Ovary (tissue), 9 donors: ENCODE measurements around the gene TRPV3. TPM values are rescaled to one million over a fixed set of nuclear protein-coding genes. Genes with fewer than 3 reads are reported as not detected.

Experiments used
- DNase-seq, 5 donors: peaks; one replicate each; pipeline ENCODE4 v3.0.0-alpha.2; 2019 to 2020
- H3K27ac ChIP-seq, 2 donors: fragments of 200-600 bp; one replicate each; pipeline versions ENCODE4 v1.5.1 to v1.8.0; 2019 to 2022
- H3K27me3 ChIP-seq: fragments of 200-600 bp; one replicate; pipeline ENCODE4 v1.8.0; 2022
- H3K36me3 ChIP-seq: fragments of 200-600 bp; sonication (generic); one replicate; pipeline ENCODE4 v1.5.1; 2019
- H3K4me1 ChIP-seq: one replicate; pipeline ENCODE4 v1.8.1; 2013; ENCODE audit warnings: mild to moderate bottlenecking, moderate library complexity; ENCODE audit not compliant: insufficient read depth
- H3K4me3 ChIP-seq: fragments of 200-600 bp; sonication (generic); one replicate; pipeline ENCODE4 v1.5.1; 2017
- H3K9me3 ChIP-seq, 2 donors: fragments of 200-600 bp in 1 of 2; sonication (generic) in 1 of 2; one replicate each; pipeline versions ENCODE4 v1.5.1 to v1.8.1; 2013 to 2019; ENCODE audit warnings: mild to moderate bottlenecking in 1 of 2, moderate library complexity in 1 of 2
- CTCF ChIP-seq, 3 donors: fragments of 450-650 bp in 2 of 3; fragments of 200-600 bp in 1 of 3; IDR thresholded peaks; one replicate each; pipeline versions ENCODE4 v1.5.1 to v1.8.0; 2016 to 2022; ENCODE audit warnings: antibody characterized with exemption in 3 of 3, mild to moderate bottlenecking in 1 of 3
- EP300 ChIP-seq: sonication (generic); formaldehyde crosslinking; IDR thresholded peaks from one replicate; pipeline ENCODE4 v1.6.1; 2017; ENCODE audit warnings: antibody characterized with exemption
- POLR2A ChIP-seq: fragments of 450-650 bp; IDR thresholded peaks from one replicate; pipeline ENCODE4 v1.6.1; 2017; ENCODE audit warnings: antibody characterized with exemption, mild to moderate bottlenecking, moderate library complexity
- WGBS, 3 donors: extraction: QIAGEN DNeasy Blood & Tissue Kit in 1 of 3; methylation state at CpG; one replicate each; pipeline versions ENCODE4 v1.1.5 to v1.1.7; 2013 to 2017; 5-methylcytosine and 5-hydroxymethylcytosine counted together
- intact Hi-C, 4 donors: fragments of 100-400 bp; cut with DNase I; formaldehyde crosslinking; loops; one replicate each; pipeline versions ENCODE4 v1.11.0 to v1.15.1; 2022 to 2023
- polyA plus RNA-seq, 2 donors: library from polyadenylated mRNA; stranded (reverse); fragments of 200-250 nt in 1 of 2; fragments of 350-450 nt in 1 of 2; fragmentation: Illumina TruSeq in 1 of 2; extraction: RNeasy Lipid Tissue Mini Kit (QIAGEN cat#74804) in 1 of 2; gene quantifications; one replicate each; pipeline ENCODE4 v1.2.3, GENCODE V29; 2013 to 2014
- total RNA-seq, 7 donors: library from RNA; depleted of rRNA in 2 of 7; stranded (reverse); fragments of >200 nt in 2 of 7; fragmentation: NEBNext Ultra II Directional in 3 of 7; extraction: Animal tissue kit (Norgen Biotek cat#: 25700) in 3 of 7; gene quantifications; one replicate each; pipeline versions ENCODE4 v1.1.0 to v1.2.4, GENCODE V29; 2016 to 2023
- donor health status: DM: no; HTN: no; CAD: no; lungs with moderate emphysema.
- donor health status: DM: no; HTN: no; CAD: no.
- donor health status: Bipolar disorder and iron deficiency.
- donor health status: DM: yes; HTN: yes; CAD: no.
- donor health status: DM: no; HTN: no; CAD: no.
- donor health status: DM: yes; HTN: yes; CAD: no.

Gene TRPV3
- total and polyA plus RNA-seq, 9 donors: 0.12 to 5.8 (median 1.9) TPM

GRCh38 chr17:3547628-3548027 lies 10.0 kb downstream of the TRPV3 start:
- Histone ChIP-seq H3K27ac (no peak overlapping the region), H3K4me3 (no peak overlapping the region), H3K9me3 (no peaks in the 10 kb centered on the region), H3K36me3 (no peaks in the 10 kb centered on the region), H3K27me3 (no peaks in the 10 kb centered on the region), H3K4me1 (no peaks in the 10 kb centered on the region)
- intact Hi-C loops: no loop called here
- WGBS, 3 donors: 72 to 81% (median 73%) methylated on average over 6 to 11 of the region's 11 CpGs
- no peak for DNase-seq
- TF ChIP-seq POLR2A (no peak), EP300 (no peak), CTCF (IDR thresholded peaks at IDR 0.05) (no peak)

- no peaks in the 10 kb centered on the region for H3K4me1 ChIP-seq
- H3K27me3 ChIP-seq: no peaks in the 10 kb centered on the region
- DNase-seq: no peak
- no peak for TF ChIP-seq EP300
- TF ChIP-seq POLR2A: no peak
- no peak for TF ChIP-seq CTCF (IDR thresholded peaks at IDR 0.05)
- no peak overlapping the region for H3K27ac ChIP-seq
- no peak overlapping the region for H3K4me3 ChIP-seq
- no peaks in the 10 kb centered on the region for H3K9me3 ChIP-seq
- H3K36me3 ChIP-seq: no peaks in the 10 kb centered on the region
- 89 to 94% (median 92%) methylated on average over 8 of the region's 8 CpGs for WGBS, 3 donors
- intact Hi-C loops: no loop called here
Measured at GRCh38 chr17:3546997-3547396, 10.6 kb downstream of the TRPV3 start.

DNA sequence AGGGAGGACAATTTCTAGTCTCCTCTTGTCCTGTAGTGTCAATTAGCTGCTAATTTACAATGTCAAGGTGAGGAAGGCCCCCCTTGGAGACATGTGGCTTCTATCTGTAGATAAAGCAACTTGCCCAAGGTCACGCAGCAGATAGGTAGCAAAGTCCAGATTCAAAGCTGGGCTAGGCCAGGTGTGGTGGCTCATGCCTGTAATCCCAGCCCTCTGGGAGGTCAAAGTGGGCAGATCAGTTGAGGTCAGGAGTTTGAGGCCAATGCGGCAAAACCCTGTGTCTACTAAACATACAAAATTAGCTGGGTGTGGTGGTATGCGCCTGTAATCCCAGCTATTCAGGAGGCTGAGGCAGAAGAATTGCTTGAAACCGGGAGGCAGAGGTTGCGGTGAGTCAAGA lies 11.1 kb downstream of the TRPV3 start:
- H3K4me3 ChIP-seq: no peak overlapping the region
- no peak for TF ChIP-seq EP300
- no peak for TF ChIP-seq POLR2A
- no peak for TF ChIP-seq CTCF (IDR thresholded peaks at IDR 0.05)
- 79 to 86% (median 83%) methylated on average over 5 of the region's 5 CpGs for WGBS, 3 donors
- no peak for DNase-seq
- intact Hi-C loops: no loop called here
- no peak overlapping the region for H3K27ac ChIP-seq
- no peaks in the 10 kb centered on the region for H3K4me1 ChIP-seq
- no peaks in the 10 kb centered on the region for H3K36me3 ChIP-seq
- no peaks in the 10 kb centered on the region for H3K27me3 ChIP-seq
- H3K9me3 ChIP-seq: no peaks in the 10 kb centered on the region

DNA sequence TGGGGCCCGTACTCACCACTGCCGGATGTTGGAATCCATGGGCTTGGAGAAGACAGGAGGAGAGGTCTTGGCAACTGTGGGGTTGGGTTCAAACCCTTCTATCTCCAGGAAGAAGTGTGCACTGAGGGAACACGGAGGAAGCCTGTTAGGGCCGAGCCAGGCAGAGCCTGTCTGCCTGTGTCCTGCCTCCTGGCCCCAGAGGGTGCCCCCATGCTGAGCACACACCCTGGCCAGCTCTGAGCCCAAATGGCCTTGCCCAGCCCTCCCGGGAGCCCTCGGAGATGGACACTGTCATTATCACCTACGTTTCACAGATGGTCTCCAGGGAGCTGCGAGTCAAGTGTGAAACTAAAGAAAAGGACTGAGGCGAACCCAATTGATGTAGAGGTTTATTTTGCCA lies 12.5 kb downstream of the TRPV3 start:
- Histone ChIP-seq H3K27ac (no peak overlapping the region), H3K36me3 (no peaks in the 10 kb centered on the region), H3K4me3 (no peak overlapping the region), H3K9me3 (no peaks in the 10 kb centered on the region), H3K27me3 (no peaks in the 10 kb centered on the region), H3K4me1 (no peaks in the 10 kb centered on the region)
- 58 to 71% (median 59%) methylated on average over 9 of the region's 9 CpGs for WGBS, 3 donors
- intact Hi-C loops: no loop called here
- no peak for DNase-seq
- TF ChIP-seq POLR2A (no peak), CTCF (IDR thresholded peaks at IDR 0.05) (no peak), EP300 (no peak)

- Histone ChIP-seq H3K36me3 (no peaks in the 10 kb centered on the region), H3K9me3 (no peaks in the 10 kb centered on the region), H3K4me3 (no peak overlapping the region), H3K27me3 (no peaks in the 10 kb centered on the region), H3K27ac (no peak overlapping the region), H3K4me1 (no peaks in the 10 kb centered on the region)
- TF ChIP-seq EP300 (no peak), CTCF (IDR thresholded peaks at IDR 0.05) (no peak), POLR2A (no peak)
- WGBS, 3 donors: 74 to 77% (median 74%) methylated on average over 5 of the region's 5 CpGs
- intact Hi-C loops: no loop called here
- DNase-seq: no peak
Measured at GRCh38 chr17:3544365-3544764, 13.2 kb downstream of the TRPV3 start.
